H9 (cell line): ENCODE data around the gene MYLK4. TPM values are rescaled to one million over a fixed set of nuclear protein-coding genes. Genes with fewer than 3 reads are reported as not detected.

Experiments
- DNase-seq: peaks from one replicate; pipeline ENCODE4 v3.0.0-alpha.2; 2017
- H2AFZ ChIP-seq: one replicate; pipeline ENCODE4 v1.6.1; 2013; ENCODE audit warnings: mild to moderate bottlenecking, low read length, control low read depth, moderate library complexity
- H2AK5ac ChIP-seq: 2 replicates; pipeline ENCODE4 v1.6.1; 2013; ENCODE audit warnings: low read length, control low read depth, mixed read lengths; ENCODE audit not compliant: insufficient read length
- H2BK120ac ChIP-seq: one replicate; pipeline ENCODE4 v1.6.1; 2013; ENCODE audit warnings: low read depth, mild to moderate bottlenecking, low read length, control low read depth, inconsistent platforms; ENCODE audit not compliant: poor library complexity, severe bottlenecking
- H2BK12ac ChIP-seq: 2 replicates; pipeline ENCODE4 v1.6.1; 2013; ENCODE audit warnings: low read length, control low read depth, mixed read lengths, low read depth; ENCODE audit not compliant: insufficient read length
- H2BK15ac ChIP-seq: 2 replicates; pipeline ENCODE4 v1.6.1; 2013; ENCODE audit warnings: low read depth, low read length, control low read depth
- H2BK20ac ChIP-seq: one replicate; pipeline ENCODE4 v1.6.1; 2013; ENCODE audit warnings: low read depth, mild to moderate bottlenecking, low read length, control low read depth, inconsistent platforms; ENCODE audit not compliant: poor library complexity, severe bottlenecking
- H2BK5ac ChIP-seq: 2 replicates; pipeline ENCODE4 v1.6.1; 2013; ENCODE audit warnings: low read length, control low read depth, mixed read lengths; ENCODE audit not compliant: insufficient read length
- H3K14ac ChIP-seq: 2 replicates; pipeline ENCODE4 v1.6.1; 2013; ENCODE audit warnings: low read length, control low read depth; ENCODE audit not compliant: insufficient read depth
- H3K18ac ChIP-seq: 2 replicates; pipeline ENCODE4 v1.6.1; 2013; ENCODE audit warnings: low read depth, mild to moderate bottlenecking, mixed read lengths, low read length, control low read depth; ENCODE audit not compliant: insufficient read length
- H3K23ac ChIP-seq: 2 replicates; pipeline ENCODE4 v1.6.1; 2013; ENCODE audit warnings: low read length, control low read depth, mixed read lengths, low read depth; ENCODE audit not compliant: insufficient read length
- H3K23me2 ChIP-seq: 2 replicates; pipeline ENCODE4 v1.6.1; 2013; ENCODE audit warnings: low read depth, mild to moderate bottlenecking, mixed read lengths, low read length, control low read depth; ENCODE audit not compliant: insufficient read length, poor library complexity, severe bottlenecking
- H3K27ac ChIP-seq: 2 replicates; pipeline ENCODE4 v1.5.1; 2013; ENCODE audit warnings: low read length, control low read depth, mixed read lengths, low read depth; ENCODE audit not compliant: insufficient read length
- H3K27me3 ChIP-seq: 2 replicates; pipeline ENCODE4 v1.6.1; 2013; ENCODE audit warnings: low read length, control low read depth, inconsistent platforms; ENCODE audit not compliant: insufficient read depth
- H3K4ac ChIP-seq: 2 replicates; pipeline ENCODE4 v1.6.1; 2013; ENCODE audit warnings: low read depth, mild to moderate bottlenecking, control low read depth, inconsistent platforms, low read length, moderate library complexity
- H3K4me1 ChIP-seq: 2 replicates; pipeline ENCODE4 v1.6.1; 2013; ENCODE audit warnings: low read length, control low read depth, inconsistent platforms; ENCODE audit not compliant: insufficient read depth
- H3K4me2 ChIP-seq: 2 replicates; pipeline ENCODE4 v1.6.1; 2013; ENCODE audit warnings: low read length, control low read depth, mixed read lengths; ENCODE audit not compliant: insufficient read length, insufficient read depth
- H3K56ac ChIP-seq: 2 replicates; pipeline ENCODE4 v1.6.1; 2013; ENCODE audit warnings: low read depth, mild to moderate bottlenecking, mixed read lengths, low read length, control low read depth; ENCODE audit not compliant: insufficient read length
- H3K79me1 ChIP-seq: 2 replicates; pipeline ENCODE4 v1.6.1; 2013; ENCODE audit warnings: low read depth, mild to moderate bottlenecking, moderate library complexity, low read length, control low read depth, inconsistent platforms; ENCODE audit not compliant: insufficient read depth, poor library complexity, severe bottlenecking
- H3K79me2 ChIP-seq: 2 replicates; pipeline ENCODE4 v1.6.1; 2013; ENCODE audit warnings: low read length, control low read depth, inconsistent platforms; ENCODE audit not compliant: insufficient read depth
- H3K9ac ChIP-seq: 2 replicates; pipeline ENCODE4 v1.6.1; 2013; ENCODE audit warnings: low read length, control low read depth, mixed read lengths; ENCODE audit not compliant: insufficient read length; ENCODE audit errors: extremely low read depth
- H3K9me3 ChIP-seq: one replicate; pipeline ENCODE4 v1.6.1; 2013; ENCODE audit warnings: low read depth, low read length, inconsistent platforms; ENCODE audit not compliant: control insufficient read depth
- H3T11ph ChIP-seq: one replicate; pipeline ENCODE4 v1.6.1; 2013; ENCODE audit warnings: mild to moderate bottlenecking, low read length, control low read depth, inconsistent platforms
- H4K20me1 ChIP-seq: one replicate; pipeline ENCODE4 v1.6.1; 2013; ENCODE audit not compliant: control insufficient read depth, insufficient read length, insufficient read depth
- H4K5ac ChIP-seq: 2 replicates; pipeline ENCODE4 v1.6.1; 2013; ENCODE audit warnings: low read depth, mild to moderate bottlenecking, mixed read lengths, low read length, control low read depth; ENCODE audit not compliant: insufficient read length
- H4K8ac ChIP-seq: replicated peaks from 2 replicates; pipeline ENCODE4 v1.6.1; 2013; ENCODE audit warnings: low read length, control low read depth, mixed read lengths, low read depth; ENCODE audit not compliant: insufficient read length
- H4K91ac ChIP-seq: 2 replicates; pipeline ENCODE4 v1.6.1; 2013; ENCODE audit warnings: low read depth, mild to moderate bottlenecking, moderate library complexity, mixed read lengths, low read length, control low read depth; ENCODE audit not compliant: insufficient read length
- H3K27ac Mint-ChIP-seq, 3 experiments: 2 replicates in 2 of 3; 3 replicates in 1 of 3; pipeline ENCODE4 v1.8.0; 2020 to 2021; ENCODE audit warnings: mixed read lengths in 3 of 3, mild to moderate bottlenecking in 1 of 3, moderate library complexity in 1 of 3
- H3K27me3 Mint-ChIP-seq: 2 replicates; pipeline ENCODE4 v1.8.0; 2021; ENCODE audit warnings: low read depth, mild to moderate bottlenecking, moderate library complexity, mixed read lengths
- H3K36me3 Mint-ChIP-seq, 3 experiments: 2 replicates in 2 of 3; 3 replicates in 1 of 3; pipeline ENCODE4 v1.8.0; 2020 to 2021; ENCODE audit warnings: low read depth in 3 of 3, mixed read lengths in 3 of 3; ENCODE audit not compliant: insufficient read depth in 1 of 3
- H3K4me1 Mint-ChIP-seq, 2 experiments: 2 replicates each; pipeline ENCODE4 v1.8.0; 2020; ENCODE audit warnings: mixed read lengths in 2 of 2
- H3K4me3 Mint-ChIP-seq, 2 experiments: 2 replicates in 1 of 2; 3 replicates in 1 of 2; pipeline ENCODE4 v1.8.0; 2020 to 2021; ENCODE audit warnings: mild to moderate bottlenecking in 2 of 2, mixed read lengths in 2 of 2, moderate library complexity in 1 of 2
- H3K9me3 Mint-ChIP-seq, 2 experiments: 2 replicates in 1 of 2; 3 replicates in 1 of 2; pipeline ENCODE4 v1.8.0; 2020; ENCODE audit warnings: mild to moderate bottlenecking in 2 of 2, mixed read lengths in 2 of 2, moderate library complexity in 1 of 2
- WGBS: extraction: QIAGEN DNeasy Blood & Tissue Kit; methylation state at CpG from one replicate; pipeline ENCODE4 v1.1.7; 2013; ENCODE audit warnings: missing lambda C conversion rate, low lambda C conversion rate, mixed read lengths; ENCODE audit not compliant: insufficient read length; ENCODE audit errors: extremely low coverage; 5-methylcytosine and 5-hydroxymethylcytosine counted together
- total RNA-seq: library from RNA; stranded (reverse); gene quantifications from 2 replicates; pipeline ENCODE4 v1.2.1, GENCODE V29; 2021
- TF ChIP-seq, protein P1 (sequence below): fragments of 200-600 bp; sonication (generic); conservative IDR thresholded peaks from 3 replicates; pipeline ENCODE4 v1.8.0; 2021; ENCODE audit warnings: antibody characterized with exemption, mild to moderate bottlenecking

MYLK4 gene
- total RNA-seq, 1 experiment from 2014 or later = 0.28 TPM

DNA sequence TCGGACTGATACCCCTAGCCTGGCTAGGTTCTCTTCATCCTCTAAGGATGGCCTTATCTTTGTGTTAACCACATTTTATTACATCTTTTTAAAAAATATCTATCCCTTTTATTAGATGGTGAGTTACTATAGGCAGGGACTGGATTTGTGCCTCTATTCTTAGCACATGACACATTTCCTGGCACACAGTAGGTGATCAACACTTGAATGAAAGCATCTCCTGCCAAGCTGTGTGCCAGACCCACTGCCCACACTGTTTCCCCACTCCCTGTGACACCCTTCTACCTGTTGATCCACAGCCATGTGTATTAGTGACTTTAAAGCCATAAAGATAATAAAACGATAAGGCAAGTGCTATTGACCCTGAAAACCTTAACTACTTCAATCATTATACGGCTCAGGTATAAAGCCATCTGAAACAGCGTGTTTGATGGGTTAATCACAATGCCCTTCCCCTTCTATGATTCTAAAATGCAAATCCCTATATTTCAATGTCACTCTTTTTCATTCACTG lies 73.6 kb downstream of the MYLK4 start:
- H3K36me3 Mint-ChIP-seq = no peaks in the 10 kb centered on the region
- Histone ChIP-seq H3K27me3 (no peaks in the 10 kb centered on the region), H3K9ac (no peak overlapping the region), H3K4me2 (no peak overlapping the region), H2AFZ (no peak overlapping the region), H4K5ac (no peak overlapping the region), H2BK15ac (no peak overlapping the region), H2BK12ac (no peak overlapping the region), H3K56ac (no peak overlapping the region), H4K20me1 (no peaks in the 10 kb centered on the region), H2BK5ac (no peak overlapping the region), H3K79me1 (no peaks in the 10 kb centered on the region), H2BK120ac (no peak overlapping the region), H3K23ac (no peak overlapping the region), H3T11ph (no peak overlapping the region), H3K14ac (no peak overlapping the region), H2BK20ac (no peak overlapping the region), H4K8ac (no peak overlapping the region), H3K79me2 (no peaks in the 10 kb centered on the region), H3K9me3 (no peaks in the 10 kb centered on the region), H3K4me1 (no peaks in the 10 kb centered on the region), H4K91ac (no peak overlapping the region), H3K4ac (no peak overlapping the region), H3K18ac (no peak overlapping the region), H3K27ac (no peak overlapping the region), H2AK5ac (no peak overlapping the region), H3K23me2 (no peaks in the 10 kb centered on the region)
- DNase-seq = no peak
- WGBS = no CpG with 5 or more reads among the region's 4 CpGs
- TF ChIP-seq, protein P1, sequence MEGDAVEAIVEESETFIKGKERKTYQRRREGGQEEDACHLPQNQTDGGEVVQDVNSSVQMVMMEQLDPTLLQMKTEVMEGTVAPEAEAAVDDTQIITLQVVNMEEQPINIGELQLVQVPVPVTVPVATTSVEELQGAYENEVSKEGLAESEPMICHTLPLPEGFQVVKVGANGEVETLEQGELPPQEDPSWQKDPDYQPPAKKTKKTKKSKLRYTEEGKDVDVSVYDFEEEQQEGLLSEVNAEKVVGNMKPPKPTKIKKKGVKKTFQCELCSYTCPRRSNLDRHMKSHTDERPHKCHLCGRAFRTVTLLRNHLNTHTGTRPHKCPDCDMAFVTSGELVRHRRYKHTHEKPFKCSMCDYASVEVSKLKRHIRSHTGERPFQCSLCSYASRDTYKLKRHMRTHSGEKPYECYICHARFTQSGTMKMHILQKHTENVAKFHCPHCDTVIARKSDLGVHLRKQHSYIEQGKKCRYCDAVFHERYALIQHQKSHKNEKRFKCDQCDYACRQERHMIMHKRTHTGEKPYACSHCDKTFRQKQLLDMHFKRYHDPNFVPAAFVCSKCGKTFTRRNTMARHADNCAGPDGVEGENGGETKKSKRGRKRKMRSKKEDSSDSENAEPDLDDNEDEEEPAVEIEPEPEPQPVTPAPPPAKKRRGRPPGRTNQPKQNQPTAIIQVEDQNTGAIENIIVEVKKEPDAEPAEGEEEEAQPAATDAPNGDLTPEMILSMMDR = no peak
- H3K27ac Mint-ChIP-seq = no peak overlapping the region; a peak in 1 of 7 replicates
- H3K4me1 Mint-ChIP-seq = no peaks in the 10 kb centered on the region
- no peak overlapping the region for H3K4me3 Mint-ChIP-seq
- no peaks in the 10 kb centered on the region for H3K9me3 Mint-ChIP-seq
- H3K27me3 Mint-ChIP-seq = no peaks in the 10 kb centered on the region; the same call in 1 of the 2 replicates
